Measurements from ENCODE around the gene ATP5MC3.

Gene ATP5MC3

GRCh38 chr2:175158894-175159293, 22.6 kb downstream of the ATP5MC3 start:
- no peak overlapping the region for H3K4me3 ChIP-seq (ENCODE audit: control insufficient read depth in 1 of 7, extremely low read depth in 1 of 7, insufficient read depth in 4 of 7, low read depth in 2 of 7, low read length in 6 of 7)
- H3K9me3 ChIP-seq (ENCODE audit: control extremely low read depth in 1 of 5, control insufficient read depth in 4 of 5, insufficient read depth in 2 of 5, low read depth in 1 of 5, low read length in 4 of 5), result no peaks in the 10 kb centered on the region
- POLR2A ChIA-PET, result no interaction called here
- H3K27ac ChIP-seq (ENCODE audit: insufficient read depth in 1 of 2, low read depth in 1 of 2, low read length in 2 of 2, poor library complexity in 1 of 2, severe bottlenecking in 2 of 2), result no peak overlapping the region
- DNase-seq, result no peak
- 100% methylated on average over 1 of the region's 4 CpGs for WGBS (ENCODE audit: insufficient coverage)
- H3K36me3 ChIP-seq (ENCODE audit: control insufficient read depth in 4 of 4, insufficient read depth in 4 of 4, low read length in 3 of 4), result peaks cover 0 to 22% (median 0%) of the 10 kb centered on the region in 4 experiments
- no peaks in the 10 kb centered on the region for H3K4me1 ChIP-seq (ENCODE audit: control extremely low read depth in 1 of 4, control insufficient read depth in 4 of 4, insufficient read depth in 4 of 4, low read length in 3 of 4)
- CTCF ChIA-PET, result interaction anchor here (0.7 to 1.2 kb wide), 2 partner anchors 54 to 817 kb away, joined by 3 read pairs; no protein-coding TSS in a partner anchor
- H3K27me3 ChIP-seq (replicated peaks in 2 of 5; ENCODE audit: control insufficient read depth in 4 of 5, insufficient read depth in 5 of 5, low read length in 4 of 5), result no peaks in the 10 kb centered on the region

- Histone ChIP-seq H3K27me3 (replicated peaks in 2 of 5; ENCODE audit: control insufficient read depth in 4 of 5, insufficient read depth in 5 of 5, low read length in 4 of 5) (no peaks in the 10 kb centered on the region), H3K4me3 (ENCODE audit: control insufficient read depth in 1 of 7, extremely low read depth in 1 of 7, insufficient read depth in 4 of 7, low read depth in 2 of 7, low read length in 6 of 7) (no peak overlapping the region), H3K27ac (ENCODE audit: insufficient read depth in 1 of 2, low read depth in 1 of 2, low read length in 2 of 2, poor library complexity in 1 of 2, severe bottlenecking in 2 of 2) (no peak overlapping the region), H3K9me3 (ENCODE audit: control extremely low read depth in 1 of 5, control insufficient read depth in 4 of 5, insufficient read depth in 2 of 5, low read depth in 1 of 5, low read length in 4 of 5) (no peaks in the 10 kb centered on the region), H3K36me3 (ENCODE audit: control insufficient read depth in 4 of 4, insufficient read depth in 4 of 4, low read length in 3 of 4) (peaks cover 0 to 22% (median 0%) of the 10 kb centered on the region in 4 experiments), H3K4me1 (ENCODE audit: control extremely low read depth in 1 of 4, control insufficient read depth in 4 of 4, insufficient read depth in 4 of 4, low read length in 3 of 4) (no peaks in the 10 kb centered on the region)
- WGBS (ENCODE audit: insufficient coverage), result 98% methylated on average over 4 of the region's 5 CpGs
- ChIA-PET POLR2A (no interaction called here), CTCF (interaction anchor here (2.0 kb wide), 1 partner anchor 9 kb away, joined by 4 read pairs; no protein-coding TSS in a partner anchor)
- DNase-seq, result no peak
Measured at GRCh38 chr2:175156534-175156933, 25.0 kb downstream of the ATP5MC3 start.

- POLR2A ChIA-PET, result interaction anchor here (0.8 kb wide), 1 partner anchor 11 kb away, joined by 3 read pairs; no protein-coding TSS in a partner anchor
- Histone ChIP-seq H3K36me3 (ENCODE audit: control insufficient read depth in 4 of 4, insufficient read depth in 4 of 4, low read length in 3 of 4) (peaks cover 0 to 23% (median 4%) of the 10 kb centered on the region in 4 experiments), H3K4me1 (ENCODE audit: control extremely low read depth in 1 of 4, control insufficient read depth in 4 of 4, insufficient read depth in 4 of 4, low read length in 3 of 4) (no peaks in the 10 kb centered on the region), H3K27me3 (replicated peaks in 2 of 5; ENCODE audit: control insufficient read depth in 4 of 5, insufficient read depth in 5 of 5, low read length in 4 of 5) (no peaks in the 10 kb centered on the region), H3K27ac (ENCODE audit: insufficient read depth in 1 of 2, low read depth in 1 of 2, low read length in 2 of 2, poor library complexity in 1 of 2, severe bottlenecking in 2 of 2) (no peak overlapping the region), H3K4me3 (ENCODE audit: control insufficient read depth in 1 of 7, extremely low read depth in 1 of 7, insufficient read depth in 4 of 7, low read depth in 2 of 7, low read length in 6 of 7) (no peak overlapping the region), H3K9me3 (ENCODE audit: control extremely low read depth in 1 of 5, control insufficient read depth in 4 of 5, insufficient read depth in 2 of 5, low read depth in 1 of 5, low read length in 4 of 5) (no peaks in the 10 kb centered on the region)
- CTCF ChIA-PET, result interaction anchor here (2.0 kb wide), 1 partner anchor 11 kb away, joined by 4 read pairs; no protein-coding TSS in a partner anchor
- DNase-seq, result peak in 2 of 3 donors; percentile 7 to 20
Measured at GRCh38 chr2:175154661-175155082, 26.8 kb downstream of the ATP5MC3 start.

GRCh38 chr2:175152242-175152641, 29.3 kb downstream of the ATP5MC3 start:
- CTCF ChIA-PET, result interaction anchor here (1.3 kb wide), 1 partner anchor 11 kb away, joined by 4 read pairs; no protein-coding TSS in a partner anchor
- H3K4me3 ChIP-seq (ENCODE audit: control insufficient read depth in 1 of 7, extremely low read depth in 1 of 7, insufficient read depth in 4 of 7, low read depth in 2 of 7, low read length in 6 of 7), result no peak overlapping the region
- POLR2A ChIA-PET, result interaction anchor here (0.7 kb wide), 1 partner anchor 15 kb away, joined by 3 read pairs; no protein-coding TSS in a partner anchor
- no peaks in the 10 kb centered on the region for H3K4me1 ChIP-seq (ENCODE audit: control extremely low read depth in 1 of 4, control insufficient read depth in 4 of 4, insufficient read depth in 4 of 4, low read length in 3 of 4)
- H3K27ac ChIP-seq (ENCODE audit: insufficient read depth in 1 of 2, low read depth in 1 of 2, low read length in 2 of 2, poor library complexity in 1 of 2, severe bottlenecking in 2 of 2), result no peak overlapping the region
- H3K27me3 ChIP-seq (replicated peaks in 2 of 5; ENCODE audit: control insufficient read depth in 4 of 5, insufficient read depth in 5 of 5, low read length in 4 of 5), result no peaks in the 10 kb centered on the region
- H3K36me3 ChIP-seq (ENCODE audit: control insufficient read depth in 4 of 4, insufficient read depth in 4 of 4, low read length in 3 of 4), result peaks cover 0 to 33% (median 12%) of the 10 kb centered on the region in 4 experiments
- no CpG with 5 or more reads among the region's 2 CpGs for WGBS (ENCODE audit: insufficient coverage)
- no peaks in the 10 kb centered on the region for H3K9me3 ChIP-seq (ENCODE audit: control extremely low read depth in 1 of 5, control insufficient read depth in 4 of 5, insufficient read depth in 2 of 5, low read depth in 1 of 5, low read length in 4 of 5)
- no peak for DNase-seq

- CTCF ChIA-PET, result interaction anchor here (1.3 kb wide), 1 partner anchor 11 kb away, joined by 4 read pairs; no protein-coding TSS in a partner anchor
- H3K4me1 ChIP-seq (ENCODE audit: control extremely low read depth in 1 of 4, control insufficient read depth in 4 of 4, insufficient read depth in 4 of 4, low read length in 3 of 4), result no peaks in the 10 kb centered on the region
- POLR2A ChIA-PET, result interaction anchor here (0.7 kb wide), 1 partner anchor 16 kb away, joined by 3 read pairs; no protein-coding TSS in a partner anchor
- no peak overlapping the region for H3K27ac ChIP-seq (ENCODE audit: insufficient read depth in 1 of 2, low read depth in 1 of 2, low read length in 2 of 2, poor library complexity in 1 of 2, severe bottlenecking in 2 of 2)
- no peak overlapping the region for H3K4me3 ChIP-seq (ENCODE audit: control insufficient read depth in 1 of 7, extremely low read depth in 1 of 7, insufficient read depth in 4 of 7, low read depth in 2 of 7, low read length in 6 of 7)
- no peaks in the 10 kb centered on the region for H3K27me3 ChIP-seq (replicated peaks in 2 of 5; ENCODE audit: control insufficient read depth in 4 of 5, insufficient read depth in 5 of 5, low read length in 4 of 5)
- DNase-seq, result no peak
- H3K36me3 ChIP-seq (ENCODE audit: control insufficient read depth in 4 of 4, insufficient read depth in 4 of 4, low read length in 3 of 4), result peaks cover 0 to 30% (median 12%) of the 10 kb centered on the region in 4 experiments
- WGBS (ENCODE audit: insufficient coverage), result no CpG with 5 or more reads among the region's 1 CpG
- H3K9me3 ChIP-seq (ENCODE audit: control extremely low read depth in 1 of 5, control insufficient read depth in 4 of 5, insufficient read depth in 2 of 5, low read depth in 1 of 5, low read length in 4 of 5), result no peaks in the 10 kb centered on the region
Measured at GRCh38 chr2:175151791-175152190, 29.7 kb downstream of the ATP5MC3 start.

- ChIA-PET POLR2A (no interaction called here), CTCF (no interaction called here)
- Histone ChIP-seq H3K9me3 (ENCODE audit: control extremely low read depth in 1 of 5, control insufficient read depth in 4 of 5, insufficient read depth in 2 of 5, low read depth in 1 of 5, low read length in 4 of 5) (no peaks in the 10 kb centered on the region), H3K27me3 (replicated peaks in 2 of 5; ENCODE audit: control insufficient read depth in 4 of 5, insufficient read depth in 5 of 5, low read length in 4 of 5) (no peaks in the 10 kb centered on the region), H3K4me3 (ENCODE audit: control insufficient read depth in 1 of 7, extremely low read depth in 1 of 7, insufficient read depth in 4 of 7, low read depth in 2 of 7, low read length in 6 of 7) (no peak overlapping the region), H3K36me3 (ENCODE audit: control insufficient read depth in 4 of 4, insufficient read depth in 4 of 4, low read length in 3 of 4) (peaks cover 3 to 24% (median 16%) of the 10 kb centered on the region in 4 experiments), H3K4me1 (ENCODE audit: control extremely low read depth in 1 of 4, control insufficient read depth in 4 of 4, insufficient read depth in 4 of 4, low read length in 3 of 4) (no peaks in the 10 kb centered on the region), H3K27ac (ENCODE audit: insufficient read depth in 1 of 2, low read depth in 1 of 2, low read length in 2 of 2, poor library complexity in 1 of 2, severe bottlenecking in 2 of 2) (no peak overlapping the region)
- WGBS (ENCODE audit: insufficient coverage), result no CpG with 5 or more reads among the region's 4 CpGs
- DNase-seq, result no peak
Measured at GRCh38 chr2:175147186-175147585, 34.3 kb downstream of the ATP5MC3 start.

GRCh38 chr2:175143678-175144077, 37.8 kb downstream of the ATP5MC3 start:
- CTCF ChIA-PET, result interaction anchor here (1.1 kb wide), 1 partner anchor 32 kb away, joined by 3 read pairs; no protein-coding TSS in a partner anchor
- WGBS (ENCODE audit: insufficient coverage), result 80% methylated on average over 1 of the region's 2 CpGs
- H3K27me3 ChIP-seq (replicated peaks in 2 of 5; ENCODE audit: control insufficient read depth in 4 of 5, insufficient read depth in 5 of 5, low read length in 4 of 5), result no peaks in the 10 kb centered on the region
- H3K27ac ChIP-seq (ENCODE audit: insufficient read depth in 1 of 2, low read depth in 1 of 2, low read length in 2 of 2, poor library complexity in 1 of 2, severe bottlenecking in 2 of 2), result no peak overlapping the region
- no peaks in the 10 kb centered on the region for H3K9me3 ChIP-seq (ENCODE audit: control extremely low read depth in 1 of 5, control insufficient read depth in 4 of 5, insufficient read depth in 2 of 5, low read depth in 1 of 5, low read length in 4 of 5)
- POLR2A ChIA-PET, result no interaction called here
- H3K4me1 ChIP-seq (ENCODE audit: control extremely low read depth in 1 of 4, control insufficient read depth in 4 of 4, insufficient read depth in 4 of 4, low read length in 3 of 4), result no peaks in the 10 kb centered on the region
- H3K4me3 ChIP-seq (ENCODE audit: control insufficient read depth in 1 of 7, extremely low read depth in 1 of 7, insufficient read depth in 4 of 7, low read depth in 2 of 7, low read length in 6 of 7), result no peak overlapping the region
- DNase-seq, result no peak
- H3K36me3 ChIP-seq (ENCODE audit: control insufficient read depth in 4 of 4, insufficient read depth in 4 of 4, low read length in 3 of 4), result peaks cover 5 to 20% (median 10%) of the 10 kb centered on the region in 4 experiments
